Putamen (tissue), 1 donor: Measurements from ENCODE around the gene ZNF786.

Source experiments
- DNase-seq: peaks from one replicate; pipeline ENCODE4 v3.0.0-alpha.2; 2016; ENCODE audit warnings: low spot score

Gene ZNF786

GRCh38 chr7:149028346-149029109, 62.0 kb downstream of the ZNF786 start, which contains the start of gene PDIA4:
Gene PDIA4 (minus strand): TSS chr7:149028505. CDS start chr7:149028408, 97 bp downstream.
- DNase-seq, result peak; percentile 99

- DNase-seq, result no peak
These were observed 62.7 kb downstream of the ZNF786 start for GRCh38 chr7:149027611-149028345.

- DNase-seq, result no peak
These were observed 63.5 kb downstream of the ZNF786 start for GRCh38 chr7:149027055-149027454.

GRCh38 chr7:149023662-149024061, 66.9 kb downstream of the ZNF786 start:
- no peak for DNase-seq

- no peak for DNase-seq
These were observed 67.7 kb downstream of the ZNF786 start for GRCh38 chr7:149022756-149023360.

GRCh38 chr7:149021725-149022062, 68.8 kb downstream of the ZNF786 start:
- DNase-seq, result peak; percentile 34

- DNase-seq, result no peak
These were observed 70.0 kb downstream of the ZNF786 start for GRCh38 chr7:149020483-149020882.
